Prostate gland (tissue), 2 donors: ENCODE measurements around the gene TTC38.

Experiments used
- POLR2A ChIP-seq: fragments of 450-650 bp; IDR thresholded peaks from one replicate; pipeline ENCODE4 v1.6.1; 2016; ENCODE audit warnings: antibody characterized with exemption, mild to moderate bottlenecking
- POLR2AphosphoS5 ChIP-seq: sonication (generic); formaldehyde crosslinking; IDR thresholded peaks from one replicate; pipeline ENCODE4 v1.6.1; 2017; ENCODE audit warnings: antibody characterized with exemption
- TF ChIP-seq, protein P1 (sequence below), 4 experiments: fragments of 200-600 bp in 2 of 4; fragments of 450-650 bp in 2 of 4; sonication (generic) in 2 of 4; IDR thresholded peaks; 1 replicate in 3 of 4; 2 replicates in 1 of 4; pipeline ENCODE4 v1.5.1; 2016 to 2019; ENCODE audit warnings: antibody characterized with exemption in 4 of 4, mild to moderate bottlenecking in 2 of 4, moderate library complexity in 2 of 4

DNA sequence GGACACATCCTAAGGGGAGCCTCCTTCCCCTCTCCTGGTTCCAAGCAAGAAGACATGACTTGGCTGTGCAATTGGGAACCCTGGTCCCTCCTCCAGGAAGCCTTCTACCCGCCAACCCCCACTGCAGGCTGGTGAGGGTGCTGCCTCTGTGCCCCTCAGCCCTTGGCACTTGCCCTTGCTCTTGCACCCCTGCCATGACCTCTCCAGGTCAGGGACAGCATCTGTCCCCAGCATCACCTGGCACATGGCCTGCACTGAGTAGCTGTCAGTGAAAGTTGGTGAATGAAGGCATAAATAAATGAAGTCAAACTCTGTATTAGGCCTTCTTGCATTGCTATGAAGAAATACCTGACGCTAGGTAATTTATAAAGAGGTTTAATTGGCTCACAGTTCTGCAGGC is 27.0 kb downstream of the TTC38 start:
- TF ChIP-seq, protein P1, sequence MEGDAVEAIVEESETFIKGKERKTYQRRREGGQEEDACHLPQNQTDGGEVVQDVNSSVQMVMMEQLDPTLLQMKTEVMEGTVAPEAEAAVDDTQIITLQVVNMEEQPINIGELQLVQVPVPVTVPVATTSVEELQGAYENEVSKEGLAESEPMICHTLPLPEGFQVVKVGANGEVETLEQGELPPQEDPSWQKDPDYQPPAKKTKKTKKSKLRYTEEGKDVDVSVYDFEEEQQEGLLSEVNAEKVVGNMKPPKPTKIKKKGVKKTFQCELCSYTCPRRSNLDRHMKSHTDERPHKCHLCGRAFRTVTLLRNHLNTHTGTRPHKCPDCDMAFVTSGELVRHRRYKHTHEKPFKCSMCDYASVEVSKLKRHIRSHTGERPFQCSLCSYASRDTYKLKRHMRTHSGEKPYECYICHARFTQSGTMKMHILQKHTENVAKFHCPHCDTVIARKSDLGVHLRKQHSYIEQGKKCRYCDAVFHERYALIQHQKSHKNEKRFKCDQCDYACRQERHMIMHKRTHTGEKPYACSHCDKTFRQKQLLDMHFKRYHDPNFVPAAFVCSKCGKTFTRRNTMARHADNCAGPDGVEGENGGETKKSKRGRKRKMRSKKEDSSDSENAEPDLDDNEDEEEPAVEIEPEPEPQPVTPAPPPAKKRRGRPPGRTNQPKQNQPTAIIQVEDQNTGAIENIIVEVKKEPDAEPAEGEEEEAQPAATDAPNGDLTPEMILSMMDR (IDR thresholded peaks at IDR 0.05), result no peak
- TF ChIP-seq POLR2A (no peak), POLR2AphosphoS5 (no peak)
